ENCODE results near the gene WHAMM.

The WHAMM gene

GRCh38 chr15:82871358-82871757, 61.9 kb downstream of the WHAMM start:
- DNase-seq, result no peak

GRCh38 chr15:82871832-82872484, 62.5 kb downstream of the WHAMM start:
- no peak for DNase-seq

GRCh38 chr15:82873000-82873680, 63.7 kb downstream of the WHAMM start:
- no peak for DNase-seq

- DNase-seq, result no peak
Observed at GRCh38 chr15:82874267-82874666, 64.8 kb downstream of the WHAMM start.

GRCh38 chr15:82874961-82875360, 65.5 kb downstream of the WHAMM start:
- DNase-seq, result no peak

GRCh38 chr15:82875411-82876003, 66.1 kb downstream of the WHAMM start:
- no peak for DNase-seq

GRCh38 chr15:82877825-82878224, 68.4 kb downstream of the WHAMM start:
- DNase-seq, result no peak

- DNase-seq, result no peak
Observed at GRCh38 chr15:82878325-82878724, 68.9 kb downstream of the WHAMM start.

GRCh38 chr15:82880704-82881103, 71.3 kb downstream of the WHAMM start:
- DNase-seq, result no peak

- DNase-seq, result no peak
Observed at GRCh38 chr15:82881747-82882146, 72.3 kb downstream of the WHAMM start.

- no peak for DNase-seq
Observed at GRCh38 chr15:82882273-82882928, 73.0 kb downstream of the WHAMM start.

Data from right hindlimb (tissue), 1 donor.